ENCODE results near the gene API5.

API5 gene

GRCh38 chr11:43360361-43361032, 48.7 kb downstream of the API5 start:
- no peak for DNase-seq (ENCODE audit: low spot score)
- TF ChIP-seq CTCF (IDR thresholded peaks at IDR 0.05; ENCODE audit: extremely low read depth, missing control alignments): no peak

- DNase-seq (ENCODE audit: low spot score): no peak
- no peak for TF ChIP-seq CTCF (IDR thresholded peaks at IDR 0.05; ENCODE audit: extremely low read depth, missing control alignments)
Observed at GRCh38 chr11:43366677-43367076, 54.9 kb downstream of the API5 start.

- no peak for TF ChIP-seq CTCF (IDR thresholded peaks at IDR 0.05; ENCODE audit: extremely low read depth, missing control alignments)
- DNase-seq (ENCODE audit: low spot score): peak; percentile 28
Observed at GRCh38 chr11:43367382-43368178, 55.8 kb downstream of the API5 start.

GRCh38 chr11:43376065-43376464, 64.3 kb downstream of the API5 start:
- DNase-seq (ENCODE audit: low spot score): no peak
- TF ChIP-seq CTCF (IDR thresholded peaks at IDR 0.05; ENCODE audit: extremely low read depth, missing control alignments): no peak

- TF ChIP-seq CTCF (IDR thresholded peaks at IDR 0.05; ENCODE audit: extremely low read depth, missing control alignments): no peak
- no peak for DNase-seq (ENCODE audit: low spot score)
Observed at GRCh38 chr11:43376594-43376993, 64.8 kb downstream of the API5 start.

- DNase-seq (ENCODE audit: low spot score): no peak
- TF ChIP-seq CTCF (IDR thresholded peaks at IDR 0.05; ENCODE audit: extremely low read depth, missing control alignments): no peak
Observed at GRCh38 chr11:43377389-43377788, 65.6 kb downstream of the API5 start.

- DNase-seq (ENCODE audit: low spot score): no peak
- TF ChIP-seq CTCF (IDR thresholded peaks at IDR 0.05; ENCODE audit: extremely low read depth, missing control alignments): no peak
Observed at GRCh38 chr11:43378897-43379296, 67.1 kb downstream of the API5 start.

All from GM20000 (cell line).